NCI-H2107 treated with DMSO at 0.1 percent for 48 hours (cell line): Measurements from ENCODE around the gene HTR6.

Experiments
- DNase-seq: peaks from one replicate; lab custom pipeline; 2025; ENCODE audit not compliant: unreplicated experiment; lab: John Stamatoyannopoulos, UW

Gene HTR6

GRCh38 chr1:19656134-19656779, 8.4 kb upstream of the HTR6 start:
- no peak for DNase-seq

GRCh38 chr1:19656780-19657466, 7.8 kb upstream of the HTR6 start:
- DNase-seq, result no peak

DNA sequence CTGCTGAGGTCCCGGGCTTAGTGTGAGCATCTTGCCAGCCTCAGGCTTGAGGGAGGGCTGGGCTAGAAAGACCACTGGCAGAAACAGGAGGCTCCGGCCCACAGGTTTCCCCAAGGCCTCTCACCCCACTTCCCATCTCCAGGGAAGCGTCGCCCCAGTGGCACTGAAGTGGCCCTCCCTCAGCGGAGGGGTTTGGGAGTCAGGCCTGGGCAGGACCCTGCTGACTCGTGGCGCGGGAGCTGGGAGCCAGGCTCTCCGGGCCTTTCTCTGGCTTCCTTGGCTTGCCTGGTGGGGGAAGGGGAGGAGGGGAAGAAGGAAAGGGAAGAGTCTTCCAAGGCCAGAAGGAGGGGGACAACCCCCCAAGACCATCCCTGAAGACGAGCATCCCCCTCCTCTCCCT, 7.2 kb upstream of the HTR6 start:
- no peak for DNase-seq

DNA sequence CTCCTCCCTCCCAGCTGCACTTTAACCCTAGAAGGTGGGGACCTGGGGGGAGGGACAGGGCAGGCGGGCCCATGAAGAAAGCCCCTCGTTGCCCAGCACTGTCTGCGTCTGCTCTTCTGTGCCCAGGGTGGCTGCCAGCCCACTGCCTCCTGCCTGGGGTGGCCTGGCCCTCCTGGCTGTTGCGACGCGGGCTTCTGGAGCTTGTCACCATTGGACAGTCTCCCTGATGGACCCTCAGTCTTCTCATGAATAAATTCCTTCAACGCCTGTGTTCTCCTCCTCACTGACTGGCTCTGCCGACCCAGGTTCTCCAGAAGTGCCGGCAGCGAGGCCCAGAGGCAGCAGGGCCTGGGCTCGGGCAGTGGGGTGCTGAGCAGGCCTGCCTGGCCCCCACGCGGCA, 6.5 kb upstream of the HTR6 start:
- DNase-seq, result no peak

- peak; percentile 21 for DNase-seq
Measured at GRCh38 chr1:19661721-19662228, 2.9 kb upstream of the HTR6 start.

DNA sequence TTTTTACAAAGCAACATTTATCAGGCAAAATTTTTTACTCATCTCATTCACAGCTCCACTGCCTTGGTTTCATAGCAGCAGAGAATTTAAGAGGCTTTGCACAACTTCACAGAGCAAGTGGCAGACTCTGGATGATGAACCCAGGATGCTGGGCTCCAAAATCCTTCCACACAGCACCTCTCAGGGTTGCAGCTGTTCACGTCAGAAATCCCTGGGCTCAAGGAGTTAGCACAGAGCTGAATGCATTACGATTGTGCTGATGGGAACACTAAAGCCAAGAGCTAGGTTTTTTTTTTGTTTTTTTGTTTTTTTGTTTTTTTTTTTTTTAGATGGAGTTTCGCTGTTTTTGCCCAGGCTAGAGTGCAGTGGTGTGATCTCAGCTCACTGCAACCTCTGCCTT, 2.4 kb upstream of the HTR6 start:
- no peak for DNase-seq

GRCh38 chr1:19665186-19665495, 466 bp downstream of the HTR6 start:
- DNase-seq, result no peak

DNA sequence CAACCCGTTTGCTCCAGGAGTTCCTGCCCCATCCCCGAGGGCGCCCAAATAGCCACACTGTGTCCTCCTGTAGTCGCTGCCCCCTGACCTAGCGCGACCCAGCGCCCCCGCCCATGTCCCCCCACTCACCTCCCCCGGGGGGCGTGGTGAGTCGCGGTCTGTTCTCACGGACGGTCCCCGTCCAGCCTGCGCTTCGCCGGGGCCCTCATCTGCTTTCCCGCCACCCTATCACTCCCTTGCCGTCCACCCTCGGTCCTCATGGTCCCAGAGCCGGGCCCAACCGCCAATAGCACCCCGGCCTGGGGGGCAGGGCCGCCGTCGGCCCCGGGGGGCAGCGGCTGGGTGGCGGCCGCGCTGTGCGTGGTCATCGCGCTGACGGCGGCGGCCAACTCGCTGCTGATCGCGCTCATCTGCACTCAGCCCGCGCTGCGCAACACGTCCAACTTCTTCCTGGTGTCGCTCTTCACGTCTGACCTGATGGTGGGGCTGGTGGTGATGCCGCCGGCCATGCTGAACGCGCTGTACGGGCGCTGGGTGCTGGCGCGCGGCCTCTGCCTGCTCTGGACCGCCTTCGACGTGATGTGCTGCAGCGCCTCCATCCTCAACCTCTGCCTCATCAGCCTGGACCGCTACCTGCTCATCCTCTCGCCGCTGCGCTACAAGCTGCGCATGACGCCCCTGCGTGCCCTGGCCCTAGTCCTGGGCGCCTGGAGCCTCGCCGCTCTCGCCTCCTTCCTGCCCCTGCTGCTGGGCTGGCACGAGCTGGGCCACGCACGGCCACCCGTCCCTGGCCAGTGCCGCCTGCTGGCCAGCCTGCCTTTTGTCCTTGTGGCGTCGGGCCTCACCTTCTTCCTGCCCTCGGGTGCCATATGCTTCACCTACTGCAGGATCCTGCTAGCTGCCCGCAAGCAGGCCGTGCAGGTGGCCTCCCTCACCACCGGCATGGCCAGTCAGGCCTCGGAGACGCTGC, 1.1 kb downstream of the HTR6 start:
- DNase-seq, result no peak

DNA sequence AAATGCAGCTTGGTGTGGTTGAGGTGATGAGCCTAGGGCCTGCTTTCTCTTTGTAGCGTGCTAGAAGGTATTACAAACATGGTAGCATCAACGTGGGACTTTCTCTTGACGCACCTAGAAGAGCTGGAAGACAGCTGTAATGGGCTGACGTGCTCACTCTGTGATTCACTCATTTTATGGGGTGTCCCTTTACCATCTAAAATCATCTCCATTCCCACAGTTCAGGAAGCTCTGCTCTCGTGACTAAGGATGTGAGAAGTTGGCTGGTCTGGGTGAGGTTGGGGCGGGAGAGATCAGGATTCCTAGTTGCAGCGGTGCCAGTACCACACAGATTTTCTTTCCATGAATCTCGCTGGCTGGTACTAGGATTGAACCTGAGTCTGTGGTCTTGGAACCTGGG, 4.2 kb downstream of the HTR6 start:
- no peak for DNase-seq

GRCh38 chr1:19670787-19671186, 6.1 kb downstream of the HTR6 start:
- no peak for DNase-seq

- DNase-seq, result no peak
Measured at GRCh38 chr1:19672237-19672636, 7.6 kb downstream of the HTR6 start.

DNA sequence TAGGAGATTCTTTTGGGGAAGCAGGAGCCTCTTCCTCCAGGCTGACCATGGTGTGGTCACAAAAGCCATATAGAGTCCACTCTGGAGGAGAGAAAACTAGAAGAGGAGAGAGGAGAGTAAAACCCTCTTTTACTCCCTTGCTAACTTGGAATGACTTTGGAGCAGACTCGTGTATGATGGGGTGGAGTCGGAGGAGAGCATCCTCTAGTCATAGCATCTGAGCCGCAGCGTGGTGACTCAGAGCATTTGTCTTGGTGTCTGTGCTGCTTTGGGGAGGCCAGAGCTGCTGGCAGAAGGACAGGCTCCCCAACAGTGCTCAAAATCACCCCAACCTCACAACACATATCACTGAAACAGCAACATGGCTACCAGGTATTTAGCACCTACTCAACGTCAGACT, 11.1 kb downstream of the HTR6 start:
- DNase-seq, result no peak

DNA sequence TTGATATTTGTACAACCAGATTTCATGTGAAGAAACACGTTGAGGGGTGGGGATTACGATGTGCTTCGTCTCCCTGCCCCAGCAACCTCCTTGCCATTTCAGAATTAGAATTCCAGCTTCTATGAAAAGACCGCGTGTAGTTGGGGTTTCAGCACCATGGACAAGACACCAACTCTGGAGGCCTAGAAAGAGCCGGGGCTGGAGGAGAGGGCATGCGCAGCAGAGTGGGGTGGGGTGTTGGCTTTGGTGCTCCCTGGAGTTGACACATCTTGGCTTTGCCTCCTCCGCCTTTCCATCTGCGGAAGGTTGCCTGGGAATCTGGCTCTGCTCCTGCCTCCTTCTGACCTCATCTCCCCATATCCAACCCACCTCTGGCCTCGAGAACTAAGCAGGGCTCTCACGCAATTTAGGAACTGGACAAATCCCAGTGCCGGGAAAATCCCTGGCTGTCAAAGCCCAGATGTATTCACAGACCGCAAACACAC, 11.8 kb downstream of the HTR6 start:
- no peak for DNase-seq

- DNase-seq, result no peak
Measured at GRCh38 chr1:19678493-19678892, 13.8 kb downstream of the HTR6 start.

- no peak for DNase-seq
Measured at GRCh38 chr1:19678931-19679453, 14.3 kb downstream of the HTR6 start.

DNA sequence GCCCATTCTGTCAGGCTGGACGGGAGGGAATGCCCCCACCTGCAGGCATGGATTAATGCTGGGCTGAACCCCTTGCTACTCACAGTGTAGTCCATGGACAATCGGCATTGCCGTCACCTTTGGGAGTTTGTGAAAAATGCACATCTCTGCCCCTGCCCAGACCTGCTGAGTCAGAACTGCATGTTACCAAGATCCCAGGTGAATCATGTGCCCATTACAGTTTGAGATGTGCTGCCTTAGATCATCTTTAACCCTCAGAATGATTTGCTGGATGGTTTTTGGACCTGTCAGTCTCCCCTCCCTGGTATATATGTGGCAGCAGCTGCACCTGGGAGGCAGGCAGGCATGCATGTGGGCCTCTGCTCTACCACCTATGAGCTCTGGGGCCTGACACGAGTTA, 15.0 kb downstream of the HTR6 start:
- DNase-seq, result no peak

GRCh38 chr1:19680644-19681043, 16.0 kb downstream of the HTR6 start:
- DNase-seq, result no peak

DNA sequence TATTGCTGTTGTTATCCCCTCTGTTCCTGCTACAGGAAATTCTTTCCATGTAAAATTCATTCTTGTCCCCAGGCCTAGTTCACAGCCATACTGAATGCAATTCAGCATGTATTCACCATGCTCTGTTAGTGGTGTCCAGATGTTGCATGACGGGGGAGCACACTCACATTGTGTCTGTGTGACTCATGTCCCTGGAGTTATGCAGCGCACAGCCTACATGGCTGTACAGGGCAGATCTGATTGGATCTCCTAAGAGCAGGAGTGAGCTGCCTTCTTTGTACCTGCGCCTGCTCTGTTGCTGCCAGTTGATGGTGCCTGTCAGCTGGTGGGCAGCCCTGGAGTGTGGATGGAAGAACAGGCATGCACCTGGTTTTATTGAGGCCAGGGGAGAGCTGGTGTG, 17.6 kb downstream of the HTR6 start:
- no peak for DNase-seq

DNA sequence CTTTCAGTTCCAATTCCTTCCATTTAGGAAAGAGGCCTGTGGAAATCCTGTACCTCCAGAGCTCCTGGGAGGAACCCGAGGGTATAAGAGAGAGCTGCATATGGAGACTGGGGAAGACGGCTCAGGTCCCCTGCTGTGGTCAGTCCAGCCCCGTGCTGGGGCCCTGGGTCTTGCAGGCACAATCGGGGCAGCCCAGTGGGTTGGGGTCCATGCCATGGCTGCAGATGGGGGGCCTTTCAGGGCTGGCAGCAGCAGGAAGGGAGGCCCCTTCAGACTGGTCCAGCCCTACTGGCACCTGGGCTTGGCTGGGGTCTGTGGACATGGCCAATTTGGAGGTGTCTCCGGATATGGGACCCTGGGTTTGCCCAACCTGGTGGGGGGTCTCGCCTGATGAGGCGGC, 18.2 kb downstream of the HTR6 start:
- DNase-seq, result no peak

GRCh38 chr1:19683351-19683750, 18.7 kb downstream of the HTR6 start:
- no peak for DNase-seq

- DNase-seq, result no peak
Measured at GRCh38 chr1:19684677-19685076, 20.0 kb downstream of the HTR6 start.
